DND-41 (cell line): Measurements from ENCODE around the gene DOCK9.
A peak's percentile ranks its signal among the peaks of the same experiment; 100 is the strongest.

Experiments used
- ATAC-seq: fragments of 200-7000 bp; cut with Tn5 transposase; 3 replicates; pipeline ENCODE4 v1.9.1; 2021; ENCODE audit warnings: low read depth; ENCODE audit not compliant: insufficient read depth
- DNase-seq: peaks from one replicate; pipeline ENCODE4 v3.0.0-alpha.2; 2020
- H2AFZ ChIP-seq: 2 replicates; pipeline ENCODE4 v1.6.0; 2012; ENCODE audit warnings: low read depth, low read length
- H3K27ac ChIP-seq: 2 replicates; pipeline ENCODE4 v1.5.1; 2012; ENCODE audit warnings: low read length, inconsistent platforms
- H3K27me3 ChIP-seq: fragments of 200-600 bp; sonication (generic); 2 replicates; pipeline ENCODE4 v1.6.0; 2012; ENCODE audit warnings: low read length, mild to moderate bottlenecking, inconsistent platforms; ENCODE audit not compliant: insufficient read depth, poor library complexity
- H3K36me3 ChIP-seq: 2 replicates; pipeline ENCODE4 v1.5.1; 2012; ENCODE audit warnings: low read length, inconsistent platforms; ENCODE audit not compliant: insufficient read depth
- H3K4me1 ChIP-seq: 2 replicates; pipeline ENCODE4 v1.5.1; 2012; ENCODE audit warnings: mild to moderate bottlenecking, low read length; ENCODE audit not compliant: insufficient read depth
- H3K4me2 ChIP-seq: 2 replicates; pipeline ENCODE4 v1.6.0; 2012; ENCODE audit warnings: mild to moderate bottlenecking, moderate library complexity, low read length, inconsistent platforms; ENCODE audit not compliant: insufficient read depth
- H3K4me3 ChIP-seq, 2 experiments: fragments of 200-600 bp in 1 of 2; shearing (Covaris generic) in 1 of 2; 2 replicates each; pipeline ENCODE4 v1.5.1; 2012 to 2016; ENCODE audit warnings: inconsistent platforms in 2 of 2, low read length in 2 of 2, mild to moderate bottlenecking in 2 of 2, low read depth in 1 of 2, moderate library complexity in 1 of 2
- H3K79me2 ChIP-seq: 2 replicates; pipeline ENCODE4 v1.6.0; 2012; ENCODE audit warnings: low read length, inconsistent platforms; ENCODE audit not compliant: insufficient read depth
- H3K9ac ChIP-seq: 2 replicates; pipeline ENCODE4 v1.6.0; 2012; ENCODE audit warnings: low read depth, mild to moderate bottlenecking, inconsistent platforms, low read length, moderate library complexity
- H3K9me3 ChIP-seq: 2 replicates; pipeline ENCODE4 v1.5.1; 2012; ENCODE audit warnings: low read length, moderate library complexity, mild to moderate bottlenecking, inconsistent platforms; ENCODE audit not compliant: insufficient read depth, severe bottlenecking
- H4K20me1 ChIP-seq: 2 replicates; pipeline ENCODE4 v1.6.0; 2012; ENCODE audit warnings: low read length; ENCODE audit not compliant: insufficient read depth
- EZH2 ChIP-seq: IDR thresholded peaks from 3 replicates; pipeline ENCODE4 v1.6.1; 2012; ENCODE audit warnings: borderline replicate concordance, low read depth, mild to moderate bottlenecking, moderate library complexity, low read length, inconsistent platforms; ENCODE audit not compliant: severe bottlenecking
- TF ChIP-seq, protein P1 (sequence below): IDR thresholded peaks from 2 replicates; pipeline ENCODE4 v1.5.1; 2012; ENCODE audit warnings: borderline replicate concordance, low read length, moderate library complexity, mild to moderate bottlenecking; ENCODE audit not compliant: poor library complexity, severe bottlenecking; ENCODE audit errors: extremely low read depth

Gene DOCK9

DNA sequence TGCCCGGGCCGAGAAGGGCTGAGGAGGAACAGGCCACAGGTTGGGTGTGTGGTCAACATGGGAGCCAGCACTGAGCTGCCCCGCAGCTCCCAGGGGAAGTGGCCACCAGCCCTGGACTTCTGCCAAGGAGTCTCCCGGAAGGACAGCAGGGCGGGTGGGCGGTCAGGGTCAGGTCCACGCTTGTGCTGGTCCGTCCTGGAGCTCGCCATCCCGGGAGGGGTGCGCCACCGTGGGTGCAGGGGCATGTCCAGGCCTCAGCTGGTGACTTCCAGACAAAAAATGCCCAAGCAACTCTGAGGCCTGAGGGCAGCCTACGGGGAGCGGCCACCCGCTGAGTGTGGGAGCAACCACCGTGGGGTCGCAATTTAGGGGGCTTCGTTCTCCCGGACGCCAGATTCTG, 203.9 kb downstream of the DOCK9 start:
- H3K36me3 ChIP-seq = no peaks in the 10 kb centered on the region
- no peaks in the 10 kb centered on the region for H4K20me1 ChIP-seq
- no peak overlapping the region for H3K9ac ChIP-seq
- no peak overlapping the region for H3K4me3 ChIP-seq
- DNase-seq (no peak), ATAC-seq (no peak)
- no peaks in the 10 kb centered on the region for H3K27me3 ChIP-seq
- no peak for TF ChIP-seq EZH2
- TF ChIP-seq, protein P1, sequence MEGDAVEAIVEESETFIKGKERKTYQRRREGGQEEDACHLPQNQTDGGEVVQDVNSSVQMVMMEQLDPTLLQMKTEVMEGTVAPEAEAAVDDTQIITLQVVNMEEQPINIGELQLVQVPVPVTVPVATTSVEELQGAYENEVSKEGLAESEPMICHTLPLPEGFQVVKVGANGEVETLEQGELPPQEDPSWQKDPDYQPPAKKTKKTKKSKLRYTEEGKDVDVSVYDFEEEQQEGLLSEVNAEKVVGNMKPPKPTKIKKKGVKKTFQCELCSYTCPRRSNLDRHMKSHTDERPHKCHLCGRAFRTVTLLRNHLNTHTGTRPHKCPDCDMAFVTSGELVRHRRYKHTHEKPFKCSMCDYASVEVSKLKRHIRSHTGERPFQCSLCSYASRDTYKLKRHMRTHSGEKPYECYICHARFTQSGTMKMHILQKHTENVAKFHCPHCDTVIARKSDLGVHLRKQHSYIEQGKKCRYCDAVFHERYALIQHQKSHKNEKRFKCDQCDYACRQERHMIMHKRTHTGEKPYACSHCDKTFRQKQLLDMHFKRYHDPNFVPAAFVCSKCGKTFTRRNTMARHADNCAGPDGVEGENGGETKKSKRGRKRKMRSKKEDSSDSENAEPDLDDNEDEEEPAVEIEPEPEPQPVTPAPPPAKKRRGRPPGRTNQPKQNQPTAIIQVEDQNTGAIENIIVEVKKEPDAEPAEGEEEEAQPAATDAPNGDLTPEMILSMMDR = no peak
- H3K9me3 ChIP-seq = no peaks in the 10 kb centered on the region
- no peaks in the 10 kb centered on the region for H3K4me1 ChIP-seq
- no peaks in the 10 kb centered on the region for H3K79me2 ChIP-seq
- no peak overlapping the region for H2AFZ ChIP-seq
- no peak overlapping the region for H3K4me2 ChIP-seq
- H3K27ac ChIP-seq = no peak overlapping the region

DNA sequence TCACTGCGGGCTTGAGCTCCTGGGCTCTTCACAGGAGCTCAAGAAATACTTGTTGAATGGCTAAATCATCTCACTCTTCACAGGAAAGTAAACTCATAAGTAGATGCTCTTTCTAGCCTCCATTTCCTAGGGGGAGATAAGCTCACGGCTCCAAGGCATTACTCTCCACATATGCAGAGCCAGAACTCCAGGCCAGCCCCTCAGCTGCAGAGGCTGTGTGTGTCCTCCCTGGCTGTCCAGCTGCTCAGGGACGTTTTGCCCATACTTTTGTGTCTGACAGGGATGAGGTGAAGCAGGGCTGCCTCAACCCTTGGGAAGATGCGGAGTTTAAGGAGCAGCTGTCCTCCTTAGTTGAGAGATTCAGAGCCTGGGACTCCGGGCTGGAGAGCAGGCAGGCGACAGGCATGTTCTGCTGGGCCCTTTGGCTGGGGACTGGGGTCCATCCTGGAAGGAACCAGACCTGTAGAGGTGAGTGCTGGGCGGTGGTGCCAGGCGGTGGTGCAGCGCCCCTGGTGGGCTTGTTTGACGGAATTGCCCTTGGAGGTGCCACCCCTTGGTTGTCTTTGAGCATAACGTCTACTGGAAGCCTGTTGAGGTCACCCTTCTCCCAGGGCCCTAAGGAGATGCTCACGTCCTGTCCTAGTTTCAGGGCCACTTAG, 204.9 kb downstream of the DOCK9 start:
- Histone ChIP-seq H3K36me3 (no peaks in the 10 kb centered on the region), H3K27me3 (no peaks in the 10 kb centered on the region), H3K4me3 (no peak overlapping the region), H3K27ac (no peak overlapping the region), H3K4me1 (no peaks in the 10 kb centered on the region), H4K20me1 (no peaks in the 10 kb centered on the region), H3K79me2 (no peaks in the 10 kb centered on the region), H3K4me2 (no peak overlapping the region), H3K9me3 (no peaks in the 10 kb centered on the region), H3K9ac (no peak overlapping the region), H2AFZ (no peak overlapping the region)
- no peak for TF ChIP-seq EZH2
- TF ChIP-seq, protein P1 = peak; percentile 9
- ATAC-seq (0 out of 3 replicates have a peak, but pooled peaks have one; percentile 42), DNase-seq (no peak)

DNA sequence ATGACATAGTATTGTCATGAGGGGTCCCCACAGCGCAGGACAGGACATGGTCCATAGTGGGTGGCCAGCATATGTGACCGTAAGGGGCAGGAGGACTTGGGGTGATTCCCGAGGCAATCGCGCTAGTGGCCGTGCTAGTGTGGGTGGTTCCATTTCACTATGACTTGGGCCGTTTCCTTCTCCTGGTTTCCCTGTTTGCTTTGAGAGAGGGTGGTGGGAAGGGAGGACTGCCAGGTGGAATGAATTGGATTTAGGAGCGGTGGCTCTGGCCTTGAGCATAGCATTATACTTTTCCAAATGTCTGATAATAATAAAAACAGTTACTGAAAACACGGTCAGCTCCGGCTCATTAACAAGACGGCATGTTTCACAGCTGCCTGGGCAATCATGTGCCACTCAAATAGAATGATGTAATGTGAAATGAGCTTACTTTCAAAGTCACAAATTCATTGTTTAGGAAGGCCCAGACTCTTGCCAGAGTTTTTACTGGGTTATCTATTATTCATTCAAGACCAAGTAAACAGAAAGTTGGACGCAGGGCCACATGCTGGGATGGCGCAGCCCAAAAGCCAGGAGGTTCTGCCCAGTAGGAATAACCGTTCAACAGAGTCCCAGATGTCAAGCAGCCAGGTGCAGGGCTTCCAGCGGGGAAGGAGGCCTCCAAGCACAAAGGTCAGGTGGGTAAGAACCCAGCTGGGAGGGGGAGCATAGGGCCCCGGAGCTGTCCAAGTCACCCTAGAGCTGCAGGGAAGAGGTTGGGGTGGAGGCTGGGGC, 205.8 kb downstream of the DOCK9 start:
- no peak for TF ChIP-seq EZH2
- TF ChIP-seq, protein P1 = no peak
- Histone ChIP-seq H3K4me3 (no peak overlapping the region), H4K20me1 (no peaks in the 10 kb centered on the region), H3K79me2 (no peaks in the 10 kb centered on the region), H3K27me3 (no peaks in the 10 kb centered on the region), H3K4me1 (no peaks in the 10 kb centered on the region), H3K9me3 (no peaks in the 10 kb centered on the region), H3K27ac (no peak overlapping the region), H2AFZ (no peak overlapping the region), H3K4me2 (no peak overlapping the region), H3K9ac (no peak overlapping the region), H3K36me3 (no peaks in the 10 kb centered on the region)
- no peak for DNase-seq
- ATAC-seq = no peak
